Keratinocyte (primary cell): ENCODE results near the gene C2orf42. TPM values are rescaled to one million over a fixed set of nuclear protein-coding genes. Genes with fewer than 3 reads are reported as not detected.

Source experiments
- DNase-seq: peaks from one replicate; pipeline ENCODE4 v3.0.0-alpha.2; 2011; ENCODE audit warnings: low read depth, missing footprints, low spot score
- FAIRE-seq: peaks from 2 replicates; lab custom pipeline; 2011; peaks lifted over from hg19 to GRCh38; lab: Jason Lieb, UNC
- H2AFZ ChIP-seq: 2 replicates; pipeline ENCODE4 v1.6.0; 2012; ENCODE audit warnings: low read length, control low read depth, inconsistent platforms; ENCODE audit not compliant: control insufficient read depth
- H3K27ac ChIP-seq: 2 replicates; pipeline ENCODE4 v1.5.1; 2011; ENCODE audit warnings: low read length; ENCODE audit not compliant: control insufficient read depth, insufficient read depth
- H3K27me3 ChIP-seq: 3 replicates; pipeline ENCODE4 v1.6.0; 2011; ENCODE audit warnings: low read length; ENCODE audit not compliant: control insufficient read depth, insufficient read depth; ENCODE audit errors: extremely low read depth
- H3K36me3 ChIP-seq, 2 experiments: 2 replicates in 1 of 2; 3 replicates in 1 of 2; pipeline ENCODE4 v1.5.1; 2011; ENCODE audit warnings: low read length in 2 of 2, mild to moderate bottlenecking in 1 of 2; ENCODE audit not compliant: control insufficient read depth in 2 of 2, insufficient read depth in 2 of 2; ENCODE audit errors: extremely low read depth in 1 of 2
- H3K4me1 ChIP-seq: 3 replicates; pipeline ENCODE4 v1.5.1; 2011; ENCODE audit warnings: low read length; ENCODE audit not compliant: control insufficient read depth, insufficient read depth; ENCODE audit errors: extremely low read depth
- H3K4me2 ChIP-seq: 3 replicates; pipeline ENCODE4 v1.6.0; 2011; ENCODE audit warnings: low read depth, low read length; ENCODE audit not compliant: control insufficient read depth, insufficient read depth; ENCODE audit errors: extremely low read depth
- H3K4me3 ChIP-seq, 3 experiments: fragments of 200-600 bp in 1 of 3; sonication (generic) in 1 of 3; 2 replicates in 2 of 3; 3 replicates in 1 of 3; pipeline ENCODE4 v1.5.1; 2011 to 2016; ENCODE audit warnings: low read length in 3 of 3, mild to moderate bottlenecking in 3 of 3, control low read depth in 2 of 3, inconsistent platforms in 1 of 3, low read depth in 1 of 3, mixed read lengths in 1 of 3, mixed run types in 1 of 3, moderate library complexity in 1 of 3; ENCODE audit not compliant: control insufficient read depth in 2 of 3, insufficient read depth in 2 of 3; ENCODE audit errors: extremely low read depth in 1 of 3
- H3K79me2 ChIP-seq: 2 replicates; pipeline ENCODE4 v1.6.0; 2012; ENCODE audit warnings: low read length; ENCODE audit not compliant: control insufficient read depth, insufficient read depth
- H3K9ac ChIP-seq: 3 replicates; pipeline ENCODE4 v1.6.0; 2011; ENCODE audit warnings: low read length; ENCODE audit not compliant: control insufficient read depth, insufficient read depth; ENCODE audit errors: extremely low read depth
- H3K9me1 ChIP-seq: 3 replicates; pipeline ENCODE4 v1.6.0; 2011; ENCODE audit warnings: low read length; ENCODE audit not compliant: control insufficient read depth, insufficient read depth; ENCODE audit errors: extremely low read depth
- H3K9me3 ChIP-seq: 2 replicates; pipeline ENCODE4 v1.5.1; 2012; ENCODE audit warnings: low read depth, low read length; ENCODE audit not compliant: control insufficient read depth
- H4K20me1 ChIP-seq: 3 replicates; pipeline ENCODE4 v1.6.0; 2011; ENCODE audit warnings: low read length; ENCODE audit not compliant: control insufficient read depth, insufficient read depth; ENCODE audit errors: extremely low read depth
- CTCF ChIP-seq, 3 experiments: IDR thresholded peaks in 1 of 3; conservative IDR thresholded peaks in 1 of 3; optimal IDR thresholded peaks in 1 of 3; 2 replicates in 2 of 3; 3 replicates in 1 of 3; pipeline versions ENCODE3 to v1.5.1; 2011; ENCODE audit warnings: low read length in 3 of 3, mild to moderate bottlenecking in 3 of 3, moderate library complexity in 2 of 3, control low read depth in 1 of 3, inconsistent platforms in 1 of 3; ENCODE audit not compliant: insufficient read depth in 2 of 3; ENCODE audit errors: extremely low read depth in 1 of 3
- EZH2 ChIP-seq: IDR thresholded peaks from one replicate; pipeline ENCODE4 v1.6.1; 2012; ENCODE audit warnings: inconsistent platforms, mild to moderate bottlenecking, low read length, moderate library complexity
- dilution Hi-C: fragments of 300-500 bp; cut with MboI; formaldehyde crosslinking; loops from one replicate; pipeline ENCODE4 v1.7.0; 2020; ENCODE audit warnings: low sequenced_read_pairs; ENCODE audit not compliant: extremely low pct_ligation_motif_present
- polyA plus RNA-seq, 5 experiments: library from polyadenylated mRNA; depleted of rRNA in 3 of 5; stranded (reverse) in 3 of 5; stranded (forward) in 1 of 5; unstranded in 1 of 5; fragments of >200 nt; gene quantifications; 1 replicate in 1 of 5; 2 replicates in 3 of 5; 3 replicates in 1 of 5; pipeline versions ENCODE4 v1.2.1 to v1.2.3, GENCODE V29; 2011 to 2012; ENCODE audit warnings: missing spikeins in 2 of 5, low read depth in 1 of 5, low replicate concordance in 1 of 5

C2orf42 gene
- polyA plus RNA-seq, 1 donor (not counting 4 experiments of a cell fraction or from before 2014, with no cell fraction given), result 9.3 TPM

GRCh38 chr2:70204452-70204851 is 13.6 kb upstream of the C2orf42 start:
- no peak for DNase-seq
- dilution Hi-C loops, result no loop called here
- FAIRE-seq, result no peak
- no peak overlapping the region for H3K4me2 ChIP-seq
- no peak overlapping the region for H3K27ac ChIP-seq
- H3K36me3 ChIP-seq, result peaks cover 2 to 3% of the 10 kb centered on the region in 2 experiments
- no peaks in the 10 kb centered on the region for H4K20me1 ChIP-seq
- H2AFZ ChIP-seq, result no peak overlapping the region
- H3K9me3 ChIP-seq, result no peaks in the 10 kb centered on the region
- H3K79me2 ChIP-seq, result no peaks in the 10 kb centered on the region
- no peak for TF ChIP-seq CTCF (optimal IDR thresholded peaks at IDR 0.05 in 1 of 3, IDR thresholded peaks at IDR 0.05 in 1 of 3, conservative IDR thresholded peaks at IDR 0.05 in 1 of 3; ENCODE audit: extremely low read depth in 1 of 3, insufficient read depth in 2 of 3, low read length in 3 of 3)
- no peak for TF ChIP-seq EZH2
- H3K9ac ChIP-seq, result no peak overlapping the region
- peaks cover 9% of the 10 kb centered on the region for H3K4me1 ChIP-seq
- H3K9me1 ChIP-seq, result no peaks in the 10 kb centered on the region
- no peak overlapping the region for H3K4me3 ChIP-seq
- H3K27me3 ChIP-seq, result no peaks in the 10 kb centered on the region

GRCh38 chr2:70203086-70203485 is 12.3 kb upstream of the C2orf42 start:
- TF ChIP-seq EZH2 (no peak), CTCF (optimal IDR thresholded peaks at IDR 0.05 in 1 of 3, IDR thresholded peaks at IDR 0.05 in 1 of 3, conservative IDR thresholded peaks at IDR 0.05 in 1 of 3; ENCODE audit: extremely low read depth in 1 of 3, insufficient read depth in 2 of 3, low read length in 3 of 3) (no peak)
- H3K36me3 ChIP-seq, result no peaks in the 10 kb centered on the region
- H3K27me3 ChIP-seq, result no peaks in the 10 kb centered on the region

More at GRCh38 chr2:70203086-70203485, 12.3 kb upstream of the C2orf42 start:
- no peak overlapping the region for H2AFZ ChIP-seq
- H3K9me1 ChIP-seq, result no peaks in the 10 kb centered on the region
- DNase-seq (no peak), FAIRE-seq (no peak)
- no peak overlapping the region for H3K4me3 ChIP-seq
- no peaks in the 10 kb centered on the region for H3K79me2 ChIP-seq
- H3K4me1 ChIP-seq, result peaks cover 9% of the 10 kb centered on the region
- H3K27ac ChIP-seq, result no peak overlapping the region
- dilution Hi-C loops, result no loop called here
- H3K9ac ChIP-seq, result no peak overlapping the region
- no peak overlapping the region for H3K4me2 ChIP-seq
- no peaks in the 10 kb centered on the region for H4K20me1 ChIP-seq
- no peaks in the 10 kb centered on the region for H3K9me3 ChIP-seq
